ENCODE results near the gene TDRD3.

TDRD3 gene

DNA sequence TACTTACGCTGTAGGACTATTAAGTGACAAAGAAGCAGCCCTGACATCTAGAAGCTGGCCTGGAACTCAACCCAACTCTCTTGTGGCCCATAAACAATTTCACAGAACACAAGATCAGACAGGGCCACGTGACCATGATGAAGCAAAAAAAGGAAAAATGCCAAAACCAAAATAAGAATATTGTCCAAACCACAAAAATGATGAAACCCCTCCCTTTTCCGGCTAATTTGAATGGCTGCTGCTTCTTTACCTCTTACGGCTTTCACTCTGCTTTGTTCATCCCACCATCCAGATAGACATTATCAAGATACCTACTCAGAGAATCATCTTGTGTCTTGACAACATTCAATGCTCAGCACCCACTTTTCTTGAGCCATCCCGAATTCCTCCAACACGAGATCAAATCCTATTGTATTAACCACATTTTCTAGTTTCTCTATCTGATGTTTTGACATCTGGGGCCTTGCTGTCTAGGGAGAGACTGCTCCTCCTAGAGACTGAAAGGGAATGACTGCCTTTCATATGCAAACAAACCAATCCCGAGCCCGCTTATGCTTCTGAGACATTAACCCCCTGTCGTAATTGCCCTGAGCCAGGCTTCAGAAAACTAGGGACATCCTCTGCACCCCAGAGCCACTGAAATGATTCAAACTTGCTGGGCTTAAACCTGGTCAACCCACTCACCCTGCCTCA, 186.3 kb downstream of the TDRD3 start:
- DNase-seq = no peak

- no peak for DNase-seq
Measured at GRCh38 chr13:60583911-60584753, 187.1 kb downstream of the TDRD3 start.

DNA sequence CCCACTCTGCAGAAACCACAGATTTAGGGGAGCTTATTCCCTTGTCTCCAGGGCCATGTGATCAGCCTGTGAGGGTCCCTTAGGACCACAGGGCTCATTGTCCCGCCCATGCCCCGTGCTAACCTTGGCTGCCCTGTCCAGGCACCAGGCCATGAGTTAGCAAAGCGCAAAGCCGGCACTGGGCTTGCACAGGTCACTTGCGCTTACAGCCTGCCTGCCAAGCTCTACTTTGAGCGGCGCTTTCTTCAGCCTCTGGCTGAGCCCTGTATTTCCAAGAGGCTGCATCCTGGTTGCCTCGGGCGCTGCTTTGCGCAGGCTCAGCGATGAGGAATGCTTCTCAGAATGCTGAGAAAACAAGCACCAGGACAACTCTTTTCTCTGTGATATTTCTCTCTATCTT, 188.0 kb downstream of the TDRD3 start:
- DNase-seq = no peak

GRCh38 chr13:60590800-60591747, 194.1 kb downstream of the TDRD3 start:
- no peak for DNase-seq

GRCh38 chr13:60603049-60603448, 206.0 kb downstream of the TDRD3 start:
- DNase-seq = no peak

- DNase-seq = no peak
Measured at GRCh38 chr13:60604058-60604457, 207.0 kb downstream of the TDRD3 start.

DNA sequence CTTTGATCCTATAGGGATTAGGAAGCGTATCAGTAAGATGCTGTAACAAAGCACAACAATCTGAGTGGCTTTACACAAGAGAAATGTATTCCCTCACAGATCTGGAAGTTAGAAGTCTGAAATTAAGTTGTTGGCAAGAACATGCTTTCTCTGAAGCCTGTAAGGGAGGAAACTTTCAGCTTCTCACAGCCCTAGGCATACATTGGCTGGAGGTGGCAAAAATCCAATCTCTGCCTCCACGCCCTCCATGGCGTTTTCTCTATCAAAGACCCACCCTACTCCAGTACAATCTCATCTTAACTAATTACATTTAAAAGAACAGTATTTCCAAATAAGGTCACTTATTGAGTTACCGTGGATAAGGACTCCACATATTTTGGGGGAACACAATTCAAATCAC, 211.9 kb downstream of the TDRD3 start:
- DNase-seq = no peak

- no peak for DNase-seq
Measured at GRCh38 chr13:60611523-60611922, 214.5 kb downstream of the TDRD3 start.

- DNase-seq = no peak
Measured at GRCh38 chr13:60612593-60612992, 215.6 kb downstream of the TDRD3 start.

GRCh38 chr13:60613080-60613479, 216.1 kb downstream of the TDRD3 start:
- DNase-seq = no peak

DNA sequence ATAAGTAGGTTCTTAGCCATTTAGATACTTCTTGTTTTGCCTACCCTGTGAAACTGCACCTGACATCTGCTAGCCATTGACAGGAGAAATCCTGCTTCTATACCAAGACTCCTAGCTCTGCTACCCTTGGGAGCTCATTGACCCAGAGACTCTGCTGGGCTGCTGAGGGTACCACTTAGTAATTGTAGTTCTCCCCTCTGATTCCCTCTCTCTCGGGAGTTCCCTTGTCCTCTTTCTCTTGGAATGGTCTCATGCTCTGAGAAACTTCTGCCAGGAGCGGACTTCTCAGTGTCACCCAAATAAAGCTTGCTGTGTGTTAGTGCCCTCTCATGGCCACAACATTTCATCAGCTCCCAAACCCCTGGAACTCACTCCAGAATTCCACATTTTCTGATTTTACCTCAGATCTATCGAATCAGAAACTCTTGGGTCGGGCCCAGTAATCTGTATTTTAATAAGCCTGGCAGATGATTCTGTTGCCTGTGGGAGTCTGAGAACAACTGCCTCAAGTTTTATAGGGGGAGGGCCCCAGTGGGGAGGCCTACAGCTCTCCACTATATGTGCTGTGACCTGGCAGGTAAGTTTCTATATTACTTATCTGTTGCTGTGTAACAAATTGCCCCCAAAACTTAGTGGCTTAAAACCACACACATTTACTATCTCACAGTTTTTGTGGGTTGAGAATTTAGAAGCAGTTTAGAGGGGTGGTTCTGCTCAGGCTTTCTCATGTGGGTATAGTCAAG, 221.1 kb downstream of the TDRD3 start:
- DNase-seq = no peak

DNA sequence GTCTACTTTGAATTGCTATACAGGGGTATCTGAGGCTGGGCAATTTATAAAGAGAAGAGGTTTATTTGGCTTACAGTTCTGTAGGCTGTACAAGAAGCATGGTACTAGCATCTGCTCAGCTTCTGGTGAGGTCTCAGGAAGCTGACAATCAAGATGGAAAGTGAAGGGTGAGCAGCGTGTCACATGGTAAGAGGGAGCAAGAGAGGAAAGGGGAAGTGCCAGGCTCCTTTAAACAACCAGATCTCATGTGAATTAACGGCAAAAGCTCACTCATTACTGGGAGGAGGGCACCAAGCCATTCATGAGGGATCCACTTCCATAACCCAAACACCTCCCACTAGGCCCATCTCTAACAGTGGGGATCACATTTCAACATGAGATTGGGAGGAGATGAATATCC, 222.4 kb downstream of the TDRD3 start:
- DNase-seq = no peak

DNA sequence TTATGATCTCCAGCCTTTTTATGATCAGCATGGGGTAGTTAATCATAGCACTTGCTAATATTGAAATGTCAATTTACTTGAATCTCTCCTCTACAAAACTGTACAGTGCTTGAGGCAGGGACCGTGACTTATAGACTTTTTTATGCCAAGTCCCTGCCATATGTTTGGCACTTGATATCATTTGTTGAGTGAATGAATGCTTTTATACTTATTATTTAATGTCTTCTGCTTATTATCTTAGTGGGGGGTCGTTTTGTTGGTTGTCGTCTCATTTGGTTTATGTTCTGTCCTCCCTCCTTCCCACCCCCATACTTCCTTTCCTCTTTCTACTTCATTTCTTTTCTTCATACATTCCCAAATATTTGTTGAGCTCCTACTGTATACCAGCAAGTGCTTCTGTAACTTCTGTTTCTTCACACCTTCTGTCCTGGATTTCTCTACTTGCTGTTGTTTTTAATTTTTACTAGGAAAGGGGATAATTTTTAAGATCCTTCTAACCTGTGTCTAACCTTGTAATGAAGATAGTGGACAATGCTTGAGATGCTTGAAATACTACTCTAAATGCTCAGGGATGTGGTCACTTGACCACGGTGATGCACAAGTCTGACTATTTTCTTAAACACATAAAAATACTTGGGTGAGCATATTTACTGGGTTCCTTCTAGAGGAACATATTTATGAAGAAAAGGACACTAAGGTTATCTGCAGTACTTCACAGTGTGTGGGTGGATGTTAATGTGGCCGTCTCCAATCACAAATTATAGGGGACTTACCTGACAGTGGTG, 223.8 kb downstream of the TDRD3 start:
- DNase-seq = no peak

GRCh38 chr13:60623151-60623550, 226.1 kb downstream of the TDRD3 start:
- no peak for DNase-seq
